IMR-90 (cell line): ENCODE data around the gene TTC7B. TPM values are rescaled to one million over a fixed set of nuclear protein-coding genes. Genes with fewer than 3 reads are reported as not detected.

Experiments
- ATAC-seq: fragments of 200-7000 bp; cut with Tn5 transposase; 2 replicates; pipeline ENCODE4 v1.9.1; 2020; ENCODE audit warnings: low read depth, mild to moderate bottlenecking, moderate library complexity
- BruUV-seq: library from RNA; stranded (reverse); fragments of 400-500 nt; replicated peaks from 2 replicates; lab custom pipeline; 2021; lab: Mats Ljungman, UMichigan
- CTCF ChIA-PET: fragments of 300-600 bp; formaldehyde crosslinking; extraction: SDS; loops from one replicate; lab custom pipeline; 2021; ENCODE audit warnings: antibody characterized with exemption; lab: Yijun Ruan, JAX
- POLR2A ChIA-PET: fragments of 300-600 bp; sonication (Branson Sonifier 250); formaldehyde crosslinking; loops from one replicate; lab custom pipeline; 2022; ENCODE audit warnings: antibody characterized with exemption; ENCODE audit not compliant: unreplicated experiment; lab: Charles Lee
- DNase-seq: peaks from one replicate; pipeline ENCODE4 v3.0.0; 2013
- H2AFZ ChIP-seq: replicated peaks from 2 replicates; pipeline ENCODE3; 2013; ENCODE audit warnings: low read length, mild to moderate bottlenecking; ENCODE audit not compliant: poor library complexity
- H2AK5ac ChIP-seq: 2 replicates; pipeline ENCODE4 v1.6.1; 2013; ENCODE audit warnings: low read depth, low read length, inconsistent platforms
- H2AK9ac ChIP-seq: replicated peaks from 2 replicates; pipeline ENCODE3; 2013; ENCODE audit warnings: mild to moderate bottlenecking, low read depth, low read length, moderate library complexity; ENCODE audit not compliant: poor library complexity
- H2BK120ac ChIP-seq: 2 replicates; pipeline ENCODE4 v1.6.1; 2013; ENCODE audit warnings: low read depth, low read length, inconsistent platforms
- H2BK15ac ChIP-seq: 3 replicates; pipeline ENCODE4 v1.6.1; 2013; ENCODE audit warnings: low read depth, low read length, inconsistent platforms
- H2BK20ac ChIP-seq: 2 replicates; pipeline ENCODE4 v1.6.1; 2013; ENCODE audit warnings: low read depth, mild to moderate bottlenecking, inconsistent platforms, low read length, moderate library complexity
- H2BK5ac ChIP-seq: 2 replicates; pipeline ENCODE4 v1.6.1; 2013; ENCODE audit warnings: mild to moderate bottlenecking, low read depth, low read length, inconsistent platforms; ENCODE audit not compliant: poor library complexity, severe bottlenecking
- H3K14ac ChIP-seq: replicated peaks from 2 replicates; pipeline ENCODE4 v1.6.1; 2013; ENCODE audit warnings: low read depth, low read length, inconsistent platforms
- H3K18ac ChIP-seq: 2 replicates; pipeline ENCODE4 v1.6.1; 2013; ENCODE audit warnings: low read depth, low read length, control low read depth
- H3K23ac ChIP-seq: 2 replicates; pipeline ENCODE4 v1.6.1; 2013; ENCODE audit warnings: low read depth, low read length, inconsistent platforms
- H3K27ac ChIP-seq: 2 replicates; pipeline ENCODE4 v1.5.1; 2013; ENCODE audit warnings: mild to moderate bottlenecking, control low read depth, low read length; ENCODE audit not compliant: insufficient read depth
- H3K27me3 ChIP-seq: 2 replicates; pipeline ENCODE4 v1.6.1; 2013; ENCODE audit warnings: low read length; ENCODE audit not compliant: control insufficient read depth, insufficient read depth
- H3K36me3 ChIP-seq: 2 replicates; pipeline ENCODE4 v1.6.1; 2013; ENCODE audit warnings: low read length, mixed read lengths; ENCODE audit not compliant: control insufficient read depth, insufficient read depth
- H3K4ac ChIP-seq: 2 replicates; pipeline ENCODE4 v1.6.1; 2013; ENCODE audit warnings: low read depth, low read length, inconsistent platforms
- H3K4me1 ChIP-seq: 2 replicates; pipeline ENCODE4 v1.6.1; 2013; ENCODE audit warnings: low read length, mixed read lengths; ENCODE audit not compliant: control insufficient read depth, insufficient read depth
- H3K4me2 ChIP-seq: 2 replicates; pipeline ENCODE4 v1.6.1; 2013; ENCODE audit warnings: low read depth, mild to moderate bottlenecking, control low read depth, low read length, moderate library complexity
- H3K4me3 ChIP-seq: 2 replicates; pipeline ENCODE4 v1.5.1; 2013; ENCODE audit warnings: low read depth, mild to moderate bottlenecking, control low read depth, low read length, moderate library complexity; ENCODE audit not compliant: insufficient read depth
- H3K56ac ChIP-seq: 2 replicates; pipeline ENCODE4 v1.6.1; 2013; ENCODE audit warnings: low read length, inconsistent platforms; ENCODE audit not compliant: insufficient read depth; ENCODE audit errors: extremely low read depth
- H3K79me1 ChIP-seq, 2 experiments: 2 replicates each; pipeline ENCODE4 v1.6.1; 2013; ENCODE audit warnings: low read length in 2 of 2, inconsistent platforms in 1 of 2, low read depth in 1 of 2
- H3K9ac ChIP-seq: 2 replicates; pipeline ENCODE4 v1.6.1; 2013; ENCODE audit warnings: low read depth, low read length, control low read depth
- H3K9me1 ChIP-seq: 2 replicates; pipeline ENCODE4 v1.6.1; 2013; ENCODE audit warnings: low read length, inconsistent platforms; ENCODE audit not compliant: insufficient read depth
- H3K9me3 ChIP-seq: 2 replicates; pipeline ENCODE4 v1.6.1; 2013; ENCODE audit warnings: low read length; ENCODE audit not compliant: control insufficient read depth, insufficient read depth
- H4K20me1 ChIP-seq: 2 replicates; pipeline ENCODE4 v1.6.1; 2013; ENCODE audit warnings: low read length, inconsistent platforms; ENCODE audit not compliant: insufficient read depth
- H4K5ac ChIP-seq: 2 replicates; pipeline ENCODE4 v1.6.1; 2013; ENCODE audit warnings: mild to moderate bottlenecking, low read depth, low read length, control low read depth
- H4K8ac ChIP-seq, 2 experiments: 2 replicates each; pipeline ENCODE4 v1.6.1; 2013; ENCODE audit warnings: low read depth in 2 of 2, low read length in 2 of 2, control low read depth in 1 of 2, inconsistent platforms in 1 of 2
- H4K91ac ChIP-seq: 2 replicates; pipeline ENCODE4 v1.6.1; 2013; ENCODE audit warnings: low read depth, low read length, inconsistent platforms; ENCODE audit not compliant: insufficient read depth
- CEBPB ChIP-seq: IDR thresholded peaks from 2 replicates; pipeline ENCODE4 v1.6.1; 2012; ENCODE audit warnings: low read depth, low read length, improper control_type of control experiment
- CHD1 ChIP-seq: IDR thresholded peaks from 2 replicates; pipeline ENCODE4 v1.6.1; 2012; ENCODE audit warnings: low read depth, low read length, improper control_type of control experiment
- FOS ChIP-seq: fragments of 150-350 bp; IDR thresholded peaks from 2 replicates; pipeline ENCODE4 v1.6.1; 2016; ENCODE audit warnings: low read depth, low read length
- MAFK ChIP-seq: IDR thresholded peaks from 2 replicates; pipeline ENCODE4 v1.6.1; 2012; ENCODE audit warnings: low read depth, low read length, improper control_type of control experiment
- RAD21 ChIP-seq: IDR thresholded peaks from 2 replicates; pipeline ENCODE4 v1.6.1; 2012; ENCODE audit warnings: low read length, improper control_type of control experiment
- RCOR1 ChIP-seq: IDR thresholded peaks from 2 replicates; pipeline ENCODE4 v1.6.1; 2012; ENCODE audit warnings: mild to moderate bottlenecking, low read length, improper control_type of control experiment; ENCODE audit not compliant: insufficient replicate concordance
- SMC3 ChIP-seq: fragments of 150-350 bp; IDR thresholded peaks from 2 replicates; pipeline ENCODE4 v1.6.1; 2016; ENCODE audit warnings: low read depth, mild to moderate bottlenecking, antibody characterized with exemption, low read length, moderate library complexity
- WGBS, 2 experiments: methylation state at CpG; one replicate each; pipeline versions ENCODE4 v1.1.5 to v1.1.7; 2013; ENCODE audit warnings: missing lambda C conversion rate in 2 of 2; ENCODE audit not compliant: insufficient read length in 1 of 2; ENCODE audit errors: extremely low coverage in 2 of 2; 5-methylcytosine and 5-hydroxymethylcytosine counted together
- dilution Hi-C: fragments of 300-500 bp; cut with HindIII; formaldehyde crosslinking; loops from one replicate; pipeline ENCODE4 v1.14.3; 2018; ENCODE audit warnings: low sequenced_read_pairs; ENCODE audit not compliant: unreplicated experiment
- in situ Hi-C: fragments of 300-500 bp; cut with MboI; formaldehyde crosslinking; loops from 3 replicates; pipeline ENCODE4 v1.14.3; 2019; ENCODE audit warnings: low sequenced_read_pairs, inconsistent platforms, mixed read lengths
- intact Hi-C: fragments of 100-400 bp; cut with micrococcal nuclease; formaldehyde crosslinking; loops from 2 replicates; pipeline ENCODE4 v1.10.0; 2022
- polyA plus RNA-seq, 3 experiments: library from polyadenylated mRNA; depleted of rRNA; stranded (reverse); fragments of >200 nt; gene quantifications; 2 replicates each; pipeline ENCODE4 v1.2.3, GENCODE V29; 2012; ENCODE audit warnings: low replicate concordance in 1 of 3
- total RNA-seq: library from RNA; depleted of rRNA; stranded (reverse); fragments of >200 nt; gene quantifications from 2 replicates; pipeline ENCODE4 v1.2.3, GENCODE V29; 2012
- TF ChIP-seq, protein P1 (sequence below): fragments of 150-350 bp; IDR thresholded peaks from 2 replicates; pipeline ENCODE4 v1.6.1; 2016; ENCODE audit warnings: low read depth, mild to moderate bottlenecking, low read length, moderate library complexity, borderline replicate concordance
- TF ChIP-seq, protein P2 (sequence below): fragments of 150-350 bp; IDR thresholded peaks from 2 replicates; pipeline ENCODE4 v1.6.1; 2017; ENCODE audit warnings: mild to moderate bottlenecking, antibody characterized with exemption, low read length, low read depth

The TTC7B gene
- total and polyA plus RNA-seq, 2 of the 4 experiments (the other 2 are of a cell fraction), result 18.1 to 35.3 TPM

DNA sequence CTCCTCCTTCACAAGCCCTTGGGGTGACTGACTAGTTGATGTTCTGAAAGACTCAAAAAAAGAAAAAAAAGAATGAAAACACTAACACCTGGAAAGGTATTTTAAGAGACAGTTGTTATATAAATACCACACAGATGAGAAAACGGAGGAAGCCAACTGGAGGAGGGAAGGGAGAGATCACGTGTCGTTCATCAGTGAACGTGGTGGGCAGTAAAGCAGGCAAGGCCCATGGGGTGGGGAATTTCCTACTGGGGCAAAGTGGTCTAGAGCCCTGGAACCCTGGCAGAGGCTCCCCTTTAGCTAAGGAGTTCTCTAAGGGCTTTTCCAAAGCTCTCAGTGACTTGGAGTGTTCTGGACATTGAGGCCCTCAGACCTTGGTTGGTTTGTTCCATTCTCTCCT is 249.7 kb downstream of the TTC7B start:
- no peak overlapping the region for H2BK15ac ChIP-seq
- no peak overlapping the region for H4K8ac ChIP-seq
- H3K9me1 ChIP-seq, result 0 out of 2 replicates have a peak, but pooled peaks cover 4% of the 10 kb centered on the region
- CTCF ChIA-PET, result no interaction called here
- H3K4me3 ChIP-seq, result no peak overlapping the region
- DNase-seq (no peak), ATAC-seq (no peak)
- no TSS peak for BruUV-seq
- H3K27me3 ChIP-seq, result no peaks in the 10 kb centered on the region
- no peak overlapping the region for H2BK120ac ChIP-seq
- no peak overlapping the region for H2AK5ac ChIP-seq
- H3K14ac ChIP-seq, result no peak overlapping the region
- in situ Hi-C loops (no loop called here), intact Hi-C loops (no loop called here), dilution Hi-C loops (no loop called here)
- no peak overlapping the region for H4K91ac ChIP-seq
- TF ChIP-seq RCOR1 (no peak), FOS (no peak), CHD1 (no peak), SMC3 (no peak), CEBPB (no peak), MAFK (no peak), RAD21 (no peak)
- TF ChIP-seq, protein P1, sequence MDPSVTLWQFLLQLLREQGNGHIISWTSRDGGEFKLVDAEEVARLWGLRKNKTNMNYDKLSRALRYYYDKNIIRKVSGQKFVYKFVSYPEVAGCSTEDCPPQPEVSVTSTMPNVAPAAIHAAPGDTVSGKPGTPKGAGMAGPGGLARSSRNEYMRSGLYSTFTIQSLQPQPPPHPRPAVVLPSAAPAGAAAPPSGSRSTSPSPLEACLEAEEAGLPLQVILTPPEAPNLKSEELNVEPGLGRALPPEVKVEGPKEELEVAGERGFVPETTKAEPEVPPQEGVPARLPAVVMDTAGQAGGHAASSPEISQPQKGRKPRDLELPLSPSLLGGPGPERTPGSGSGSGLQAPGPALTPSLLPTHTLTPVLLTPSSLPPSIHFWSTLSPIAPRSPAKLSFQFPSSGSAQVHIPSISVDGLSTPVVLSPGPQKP, result no peak
- TF ChIP-seq, protein P2, sequence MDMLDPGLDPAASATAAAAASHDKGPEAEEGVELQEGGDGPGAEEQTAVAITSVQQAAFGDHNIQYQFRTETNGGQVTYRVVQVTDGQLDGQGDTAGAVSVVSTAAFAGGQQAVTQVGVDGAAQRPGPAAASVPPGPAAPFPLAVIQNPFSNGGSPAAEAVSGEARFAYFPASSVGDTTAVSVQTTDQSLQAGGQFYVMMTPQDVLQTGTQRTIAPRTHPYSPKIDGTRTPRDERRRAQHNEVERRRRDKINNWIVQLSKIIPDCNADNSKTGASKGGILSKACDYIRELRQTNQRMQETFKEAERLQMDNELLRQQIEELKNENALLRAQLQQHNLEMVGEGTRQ, result no peak
- H3K4ac ChIP-seq, result no peak overlapping the region
- no peak overlapping the region for H2AFZ ChIP-seq
- no peak overlapping the region for H3K4me2 ChIP-seq
- no peak overlapping the region for H2BK20ac ChIP-seq
- H4K20me1 ChIP-seq, result no peaks in the 10 kb centered on the region
- H3K79me1 ChIP-seq, result no peaks in the 10 kb centered on the region
- no peak overlapping the region for H3K18ac ChIP-seq
- no peak overlapping the region for H3K9ac ChIP-seq
- no peaks in the 10 kb centered on the region for H3K4me1 ChIP-seq
- H3K56ac ChIP-seq, result no peak overlapping the region
- H3K23ac ChIP-seq, result no peak overlapping the region
- H4K5ac ChIP-seq, result no peak overlapping the region
- no peak overlapping the region for H2BK5ac ChIP-seq
- no peaks in the 10 kb centered on the region for H3K9me3 ChIP-seq
- POLR2A ChIA-PET, result no interaction called here
- H3K36me3 ChIP-seq, result peaks cover 4% of the 10 kb centered on the region; the same call in 1 of the 2 replicates
- no peak overlapping the region for H3K27ac ChIP-seq
- WGBS, 2 experiments, result no CpG with 5 or more reads among the region's 4 CpGs
- peak overlapping the region; percentile 75 for H2AK9ac ChIP-seq
